Kidney capillary endothelial cell (primary cell): ENCODE data around the gene RGS19.
"Not testable (repeated sequence)": the region's sequence is repeated elsewhere in the genome, so short reads cannot be mapped to it uniquely, and the experiment has no call there.

Source experiments
- DNase-seq: peaks from one replicate; pipeline ENCODE4 v3.0.0-alpha.2; 2018; ENCODE audit warnings: low spot score

The RGS19 gene, protein sequence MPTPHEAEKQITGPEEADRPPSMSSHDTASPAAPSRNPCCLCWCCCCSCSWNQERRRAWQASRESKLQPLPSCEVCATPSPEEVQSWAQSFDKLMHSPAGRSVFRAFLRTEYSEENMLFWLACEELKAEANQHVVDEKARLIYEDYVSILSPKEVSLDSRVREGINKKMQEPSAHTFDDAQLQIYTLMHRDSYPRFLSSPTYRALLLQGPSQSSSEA

GRCh38 chr20:64079273-64080012, at the start of gene RGS19:
Gene RGS19, minus strand, starts transcription at chr20:64079518. Its CDS starts 2,632 bp downstream, at chr20:64076886.
- peak; percentile 50 for DNase-seq

DNA sequence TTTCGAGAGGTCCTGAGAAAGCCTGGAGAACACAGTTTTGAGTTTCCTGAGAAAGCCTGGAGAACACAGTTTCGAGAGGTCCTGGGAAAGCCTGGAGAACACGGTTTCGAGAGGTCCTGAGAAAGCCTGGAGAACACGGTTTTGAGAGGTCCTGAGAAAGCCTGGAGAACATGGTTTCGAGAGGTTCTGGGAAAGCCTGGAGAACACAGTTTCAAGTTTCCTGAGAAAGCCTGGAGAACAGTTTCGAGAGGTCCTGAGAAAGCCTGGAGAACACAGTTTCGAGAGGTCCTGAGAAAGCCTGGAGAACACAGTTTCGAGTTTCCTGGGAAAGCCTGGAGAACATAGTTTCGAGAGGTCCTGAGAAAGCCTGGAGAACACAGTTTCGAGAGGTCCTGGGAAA, 44.2 kb upstream of the RGS19 start:
- DNase-seq: not testable (repeated sequence)

DNA sequence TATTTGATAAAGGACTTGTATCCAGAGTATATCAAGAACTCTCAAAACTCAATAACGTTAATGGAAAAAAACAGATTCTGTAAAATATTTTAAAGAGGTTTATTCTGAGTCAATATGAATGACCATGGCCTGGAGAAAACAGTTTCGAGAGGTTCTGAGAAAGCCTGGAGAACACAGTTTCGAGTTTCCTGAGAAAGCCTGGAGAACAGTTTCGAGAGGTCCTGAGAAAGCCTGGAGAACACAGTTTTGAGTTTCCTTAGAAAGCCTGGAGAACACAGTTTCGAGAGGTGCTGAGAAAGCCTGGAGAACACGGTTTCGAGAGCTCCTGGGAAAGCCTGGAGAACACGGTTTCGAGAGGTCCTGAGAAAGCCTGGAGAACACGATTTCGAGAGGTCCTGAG, 43.6 kb upstream of the RGS19 start:
- DNase-seq: not testable (repeated sequence)

GRCh38 chr20:64121586-64121985, 42.3 kb upstream of the RGS19 start:
- DNase-seq: no peak

GRCh38 chr20:64119681-64120341, 40.5 kb upstream of the RGS19 start:
- no peak for DNase-seq

- no peak for DNase-seq
Observed at GRCh38 chr20:64119301-64119680, 40.0 kb upstream of the RGS19 start.

- not testable (repeated sequence) for DNase-seq
Observed at GRCh38 chr20:64117432-64117777, 38.1 kb upstream of the RGS19 start.

- DNase-seq: no peak
Observed at GRCh38 chr20:64116541-64117431, 37.5 kb upstream of the RGS19 start.

- no peak for DNase-seq
Observed at GRCh38 chr20:64116016-64116415, 36.7 kb upstream of the RGS19 start.

DNA sequence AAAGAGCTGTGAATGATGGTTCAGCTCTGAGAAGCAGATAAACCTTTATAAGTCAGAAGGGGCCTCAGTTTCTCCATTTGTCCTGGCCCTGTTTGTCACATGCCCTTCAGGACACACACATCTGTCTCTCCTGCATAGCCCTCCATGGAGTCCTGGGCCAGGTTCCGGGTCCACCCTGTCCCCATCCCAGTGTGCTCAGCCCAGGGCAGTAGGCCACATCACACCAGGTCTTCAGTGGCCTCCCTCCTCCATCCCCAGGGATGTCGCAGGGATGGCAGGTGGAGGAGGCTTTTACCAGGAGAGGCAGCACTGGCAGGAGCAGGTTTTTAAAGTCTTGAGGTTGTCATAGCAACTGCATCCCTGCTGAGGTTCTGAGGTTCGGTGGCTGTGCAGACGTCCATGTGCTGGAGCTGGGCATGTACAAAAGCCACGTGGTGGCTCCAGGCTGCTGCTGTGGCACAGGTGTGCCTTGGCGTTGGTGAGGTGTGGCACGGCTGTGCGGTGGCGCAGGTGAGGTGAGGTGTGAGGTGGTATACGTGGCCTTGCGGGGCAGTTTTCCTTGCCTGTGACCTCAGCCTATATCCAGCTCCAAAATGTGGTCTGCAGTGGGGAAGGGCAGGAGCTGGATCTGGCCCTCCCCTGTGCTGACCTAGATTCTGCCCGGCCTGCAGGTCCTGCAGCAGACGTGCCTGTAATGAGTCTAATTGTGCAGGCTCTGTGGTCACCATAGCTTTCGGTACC, 36.0 kb upstream of the RGS19 start:
- no peak for DNase-seq

DNA sequence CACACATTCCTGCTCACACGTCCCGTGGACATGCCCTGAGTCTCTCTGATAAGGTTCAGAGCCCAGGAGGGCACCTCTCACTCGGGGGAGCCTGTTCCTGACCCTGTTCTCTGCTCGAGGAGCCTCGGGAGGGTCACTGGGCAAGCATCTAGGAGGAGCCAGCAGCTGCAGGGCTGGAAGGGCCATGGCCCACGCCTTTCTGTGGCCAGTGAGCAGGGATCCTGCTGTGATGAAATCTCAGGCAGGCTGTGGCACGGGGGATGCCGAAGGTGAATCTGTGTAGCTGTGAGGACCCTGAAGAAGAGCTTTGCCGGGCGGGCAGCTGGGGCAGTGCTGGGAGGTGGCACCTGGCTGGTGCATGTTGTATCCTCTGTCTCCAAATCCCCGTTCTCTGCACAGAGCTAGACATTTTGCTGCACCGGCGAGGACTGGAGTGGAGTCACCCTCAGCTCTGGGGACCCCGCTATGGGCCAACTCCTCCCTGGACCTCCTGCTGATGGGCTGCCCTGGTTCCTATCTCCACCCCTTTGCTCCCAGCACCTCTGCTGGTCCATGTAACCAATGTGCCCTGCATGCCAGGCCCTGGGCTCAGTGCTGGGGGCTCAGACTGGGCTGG, 35.1 kb upstream of the RGS19 start:
- DNase-seq: no peak

GRCh38 chr20:64113796-64114355, 34.6 kb upstream of the RGS19 start:
- DNase-seq: no peak

DNA sequence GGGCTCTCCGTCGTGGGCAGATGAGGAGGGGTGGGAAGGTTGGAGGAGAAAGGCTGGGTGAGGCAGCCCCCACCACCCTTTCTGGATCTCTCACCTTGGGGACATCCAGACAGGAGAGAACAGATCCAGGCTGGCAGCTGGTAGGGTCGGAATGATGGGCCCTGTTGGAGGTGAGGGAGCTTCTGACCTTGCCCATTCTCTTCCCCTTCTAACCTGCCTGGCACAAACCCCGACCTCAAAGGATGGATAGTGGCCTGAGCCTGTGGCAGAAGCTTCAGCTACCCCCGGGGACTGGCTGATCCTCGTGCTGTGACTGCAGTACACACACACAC, 34.1 kb upstream of the RGS19 start:
- no peak for DNase-seq

- DNase-seq: no peak
Observed at GRCh38 chr20:64112691-64113443, 33.5 kb upstream of the RGS19 start.

DNA sequence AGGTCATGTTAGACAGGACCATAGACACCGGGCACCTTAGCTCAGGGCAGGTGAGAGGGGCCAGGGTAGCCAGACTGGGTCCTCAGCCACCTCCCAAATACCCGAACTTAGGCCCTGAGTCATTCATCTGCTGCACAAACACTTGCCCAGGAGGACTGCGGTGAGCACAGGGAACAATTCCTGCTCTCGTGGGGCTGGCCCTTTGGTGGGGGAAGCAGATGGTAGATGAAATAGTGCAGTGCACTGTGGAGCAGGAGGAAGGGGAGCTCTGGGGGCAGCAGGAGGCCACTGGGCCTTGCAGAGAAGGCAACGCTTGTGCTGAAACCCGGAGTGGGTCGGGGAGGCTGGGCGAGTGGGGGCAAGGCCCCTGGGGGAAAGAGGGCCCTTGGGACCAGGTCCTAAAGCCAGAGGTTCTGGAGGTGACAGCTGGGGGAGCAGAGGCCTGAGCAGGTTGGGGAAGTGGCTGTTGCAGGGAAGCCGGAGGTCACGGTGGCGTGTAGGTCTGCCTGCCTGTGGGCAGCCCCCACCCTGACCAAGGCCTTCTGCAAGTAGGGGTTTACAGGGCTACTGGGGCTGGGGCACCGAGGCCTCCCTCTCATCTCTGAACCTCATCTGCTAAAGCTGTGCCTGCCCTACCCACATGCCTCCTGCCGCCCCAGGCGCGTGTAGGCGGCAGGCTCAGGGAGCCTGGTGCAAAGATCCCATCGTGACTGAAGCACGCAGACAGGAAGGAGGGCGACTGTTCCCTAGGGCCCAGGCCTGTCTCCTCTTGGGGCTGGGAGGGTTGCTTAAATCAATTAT, 32.7 kb upstream of the RGS19 start:
- DNase-seq: no peak

DNA sequence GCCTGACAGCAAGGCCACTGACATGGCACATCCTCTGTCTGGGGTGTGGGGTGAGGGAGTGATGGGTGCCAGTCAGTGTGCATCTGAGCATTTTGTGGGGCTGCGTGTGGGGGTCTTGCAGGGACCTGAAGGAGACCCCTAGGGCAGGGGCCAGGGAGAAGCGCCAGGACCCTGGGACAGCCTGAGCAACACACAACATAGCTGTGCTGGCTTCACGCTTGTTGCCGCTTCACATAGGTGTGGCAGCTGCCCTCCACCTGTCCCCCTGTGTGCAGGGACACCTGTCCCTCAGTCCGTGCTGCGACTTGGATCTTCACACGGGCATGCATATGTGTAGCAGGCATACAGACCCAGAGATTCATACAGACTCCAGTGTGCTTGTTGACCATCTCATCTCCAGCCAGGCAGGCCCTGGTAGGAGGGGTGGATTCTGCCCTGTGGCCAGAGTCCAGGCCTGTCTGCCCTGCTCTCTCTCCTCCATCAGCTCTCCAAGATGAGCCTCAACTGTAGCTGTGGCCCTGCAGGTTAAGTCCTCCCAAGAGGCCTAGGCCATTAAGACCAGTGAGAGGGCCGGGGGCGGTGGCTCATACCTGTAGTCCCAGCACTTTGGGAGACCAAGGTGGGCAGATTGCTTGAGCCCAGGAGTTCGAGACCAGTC, 31.2 kb upstream of the RGS19 start:
- DNase-seq: no peak

- no peak for DNase-seq
Observed at GRCh38 chr20:64109831-64110391, 30.6 kb upstream of the RGS19 start.
